Measurements from ENCODE around the gene METTL16.

DNA sequence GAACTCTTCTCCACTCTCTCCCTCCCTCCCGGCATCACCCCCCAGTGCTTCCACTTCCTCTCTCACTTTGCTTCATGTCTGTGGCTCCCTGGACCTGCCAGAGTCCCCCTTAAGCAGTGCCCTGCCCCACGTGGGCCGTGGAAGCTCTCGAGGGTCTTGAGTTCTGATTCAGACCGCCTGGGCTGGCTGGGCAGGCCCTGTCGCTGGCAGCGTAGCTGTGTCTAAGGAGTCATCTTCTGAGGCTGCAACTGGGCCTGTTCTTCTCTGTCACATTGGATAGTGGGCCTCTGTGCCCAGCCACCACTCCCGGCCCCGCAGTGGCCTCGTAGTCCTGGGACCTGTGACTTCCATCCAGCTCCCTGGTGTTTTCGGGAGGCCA is 141.5 kb downstream of the METTL16 start:
- TF ChIP-seq, protein P1, sequence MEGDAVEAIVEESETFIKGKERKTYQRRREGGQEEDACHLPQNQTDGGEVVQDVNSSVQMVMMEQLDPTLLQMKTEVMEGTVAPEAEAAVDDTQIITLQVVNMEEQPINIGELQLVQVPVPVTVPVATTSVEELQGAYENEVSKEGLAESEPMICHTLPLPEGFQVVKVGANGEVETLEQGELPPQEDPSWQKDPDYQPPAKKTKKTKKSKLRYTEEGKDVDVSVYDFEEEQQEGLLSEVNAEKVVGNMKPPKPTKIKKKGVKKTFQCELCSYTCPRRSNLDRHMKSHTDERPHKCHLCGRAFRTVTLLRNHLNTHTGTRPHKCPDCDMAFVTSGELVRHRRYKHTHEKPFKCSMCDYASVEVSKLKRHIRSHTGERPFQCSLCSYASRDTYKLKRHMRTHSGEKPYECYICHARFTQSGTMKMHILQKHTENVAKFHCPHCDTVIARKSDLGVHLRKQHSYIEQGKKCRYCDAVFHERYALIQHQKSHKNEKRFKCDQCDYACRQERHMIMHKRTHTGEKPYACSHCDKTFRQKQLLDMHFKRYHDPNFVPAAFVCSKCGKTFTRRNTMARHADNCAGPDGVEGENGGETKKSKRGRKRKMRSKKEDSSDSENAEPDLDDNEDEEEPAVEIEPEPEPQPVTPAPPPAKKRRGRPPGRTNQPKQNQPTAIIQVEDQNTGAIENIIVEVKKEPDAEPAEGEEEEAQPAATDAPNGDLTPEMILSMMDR (IDR thresholded peaks at IDR 0.05) = no peak
- no peak for TF ChIP-seq POLR2A (IDR thresholded peaks at IDR 0.05)

Measured in heart left ventricle (tissue), 13 donors.